ENCODE results near the gene CDC42SE1.

DNA sequence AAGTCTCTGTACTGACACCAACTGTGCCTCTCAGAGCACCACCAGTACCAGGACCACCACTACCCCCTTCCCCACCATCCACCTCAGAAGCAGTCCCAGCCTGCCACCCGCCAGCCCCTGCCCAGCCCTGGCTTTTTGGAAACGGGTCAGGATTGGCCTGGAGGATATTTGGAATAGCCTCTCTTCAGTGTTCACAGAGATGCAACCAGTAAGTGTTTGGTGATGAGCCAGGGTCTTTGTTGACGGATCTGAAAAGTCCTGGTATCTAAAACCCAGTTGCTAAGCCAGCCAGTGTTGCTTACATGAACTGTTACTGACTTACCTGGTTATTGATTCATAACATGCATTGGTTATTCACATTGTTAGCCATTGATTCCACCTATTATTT lies 10.8 kb downstream of the CDC42SE1 start:
- TF ChIP-seq EZH2 (IDR thresholded peaks at IDR 0.05) (no peak), POLR2AphosphoS5 (IDR thresholded peaks at IDR 0.05; ENCODE audit: borderline replicate concordance, low read depth, low read length) (no peak)
